VCaP (cell line): ENCODE results near the gene KHNYN.
A peak's percentile ranks its signal among the peaks of the same experiment; 100 is the strongest.

Experiments used
- H3K27ac ChIP-seq: fragments of 450-650 bp; 2 replicates; pipeline ENCODE4 v1.5.1; 2017
- CTCF ChIP-seq: fragments of 450-650 bp; conservative IDR thresholded peaks from 2 replicates; pipeline ENCODE4 v1.5.1; 2017; ENCODE audit warnings: mild to moderate bottlenecking, moderate library complexity

KHNYN gene

GRCh38 chr14:24389226-24389848 is 40.4 kb upstream of the KHNYN start:
- no peak for TF ChIP-seq CTCF
- H3K27ac ChIP-seq = no peak overlapping the region

- no peak overlapping the region for H3K27ac ChIP-seq
- TF ChIP-seq CTCF = no peak
Measured at GRCh38 chr14:24390701-24391468, 38.9 kb upstream of the KHNYN start.

- H3K27ac ChIP-seq = no peak overlapping the region
- TF ChIP-seq CTCF = 0 out of 2 replicates have a peak, but pooled peaks have one; percentile 11
Measured at GRCh38 chr14:24392325-24393091, 37.2 kb upstream of the KHNYN start.

GRCh38 chr14:24394275-24394674 is 35.5 kb upstream of the KHNYN start:
- no peak overlapping the region for H3K27ac ChIP-seq
- TF ChIP-seq CTCF = peak; percentile 16; the same call in 1 of the 2 replicates

GRCh38 chr14:24395609-24396582 is 33.9 kb upstream of the KHNYN start:
- TF ChIP-seq CTCF = no peak
- H3K27ac ChIP-seq = no peak overlapping the region

GRCh38 chr14:24397639-24398292 is 32.0 kb upstream of the KHNYN start:
- H3K27ac ChIP-seq = no peak overlapping the region
- no peak for TF ChIP-seq CTCF
